PFSK-1 (cell line): ENCODE results near the gene CXCL12.

Experiments
- POLR2AphosphoS5 ChIP-seq: IDR thresholded peaks from 2 replicates; pipeline ENCODE4 v1.6.1; 2012; ENCODE audit warnings: low read depth, mild to moderate bottlenecking, control low read depth, low read length, moderate library complexity
- REST ChIP-seq, 2 experiments: IDR thresholded peaks; 2 replicates each; pipeline versions ENCODE4 v1.6.1 to v1.8.0; 2011 to 2012; ENCODE audit warnings: low read depth in 2 of 2, low read length in 2 of 2, control low read depth in 1 of 2, inconsistent platforms in 1 of 2, mild to moderate bottlenecking in 1 of 2, moderate library complexity in 1 of 2; ENCODE audit not compliant: insufficient read depth in 1 of 2
- SIN3A ChIP-seq: IDR thresholded peaks from 2 replicates; pipeline ENCODE4 v1.6.1; 2012; ENCODE audit warnings: mild to moderate bottlenecking, low read length, moderate library complexity, borderline replicate concordance; ENCODE audit not compliant: insufficient read depth
- TAF1 ChIP-seq: IDR thresholded peaks from 2 replicates; pipeline ENCODE4 v1.6.1; 2012; ENCODE audit warnings: low read length, control low read depth, borderline replicate concordance; ENCODE audit not compliant: insufficient read depth

GRCh38 chr10:44364566-44364965 is 20.3 kb downstream of the CXCL12 start:
- no peak for TF ChIP-seq TAF1
- TF ChIP-seq SIN3A, result no peak
- TF ChIP-seq REST (IDR thresholded peaks at IDR 0.05; ENCODE audit: insufficient read depth in 1 of 2, low read depth in 2 of 2, low read length in 2 of 2), result no peak
- TF ChIP-seq POLR2AphosphoS5, result no peak
